Measurements from ENCODE around the gene LMAN1L. TPM values are rescaled to one million over a fixed set of nuclear protein-coding genes. Genes with fewer than 3 reads are reported as not detected.
A peak's percentile ranks its signal among the peaks of the same experiment; 100 is the strongest.

LMAN1L gene
- not detected for total RNA-seq
- long read RNA-seq, result 0 reads

DNA sequence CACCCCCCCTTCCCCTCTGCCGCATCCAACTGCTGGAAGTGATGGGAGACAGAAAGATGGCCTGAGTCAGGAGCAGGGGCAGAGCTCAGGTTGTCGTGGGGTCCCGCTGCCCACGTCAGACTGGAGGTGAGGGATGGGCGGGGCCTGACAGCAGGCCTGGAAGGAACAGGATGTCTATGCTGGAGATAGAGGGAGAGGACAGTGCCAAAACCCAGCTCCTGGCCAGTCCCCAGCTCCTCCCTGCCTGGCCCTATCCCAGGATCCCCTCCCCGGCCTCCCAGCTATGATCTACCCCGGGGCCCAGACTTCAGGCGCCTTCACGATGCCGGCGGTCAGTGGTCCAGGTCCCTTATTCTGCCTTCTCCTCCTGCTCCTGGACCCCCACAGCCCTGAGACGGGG, at the start of gene LMAN1L:
TSS of gene LMAN1L (plus strand) at position 303 of the 400 bp plus-strand sequence. CDS start at position 323, 20 bp downstream.
- H3K36me3 ChIP-seq, result no peaks in the 10 kb centered on the region
- H3K4me3 ChIP-seq, result no peak within 1 kb of the TSS
- peaks cover 0 to 15% (median 0%) of the 10 kb centered on the region in 4 donors for H3K4me1 ChIP-seq
- no peak within 1 kb of the TSS for H3K27ac ChIP-seq
- ATAC-seq (no peak), DNase-seq (peak in 1 of 3 donors; percentile 12)
- no peaks in the 10 kb centered on the region for H3K9me3 ChIP-seq
- no peaks in the 10 kb centered on the region for H3K27me3 ChIP-seq
- intact Hi-C loops (cut with DNase I), result no loop called here
- TF ChIP-seq POLR2A (IDR thresholded peaks at IDR 0.05), result no peak
- TF ChIP-seq, protein P1, sequence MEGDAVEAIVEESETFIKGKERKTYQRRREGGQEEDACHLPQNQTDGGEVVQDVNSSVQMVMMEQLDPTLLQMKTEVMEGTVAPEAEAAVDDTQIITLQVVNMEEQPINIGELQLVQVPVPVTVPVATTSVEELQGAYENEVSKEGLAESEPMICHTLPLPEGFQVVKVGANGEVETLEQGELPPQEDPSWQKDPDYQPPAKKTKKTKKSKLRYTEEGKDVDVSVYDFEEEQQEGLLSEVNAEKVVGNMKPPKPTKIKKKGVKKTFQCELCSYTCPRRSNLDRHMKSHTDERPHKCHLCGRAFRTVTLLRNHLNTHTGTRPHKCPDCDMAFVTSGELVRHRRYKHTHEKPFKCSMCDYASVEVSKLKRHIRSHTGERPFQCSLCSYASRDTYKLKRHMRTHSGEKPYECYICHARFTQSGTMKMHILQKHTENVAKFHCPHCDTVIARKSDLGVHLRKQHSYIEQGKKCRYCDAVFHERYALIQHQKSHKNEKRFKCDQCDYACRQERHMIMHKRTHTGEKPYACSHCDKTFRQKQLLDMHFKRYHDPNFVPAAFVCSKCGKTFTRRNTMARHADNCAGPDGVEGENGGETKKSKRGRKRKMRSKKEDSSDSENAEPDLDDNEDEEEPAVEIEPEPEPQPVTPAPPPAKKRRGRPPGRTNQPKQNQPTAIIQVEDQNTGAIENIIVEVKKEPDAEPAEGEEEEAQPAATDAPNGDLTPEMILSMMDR (IDR thresholded peaks at IDR 0.05), result no peak
- 43% methylated on average over 1 of the region's 12 CpGs for WGBS (ENCODE audit: insufficient coverage, low coverage, low lambda C conversion rate, missing lambda C conversion rate)

GRCh38 chr15:74763416-74763815, 49.2 kb upstream of the LMAN1L start:
- Histone ChIP-seq H3K36me3 (no peaks in the 10 kb centered on the region), H3K4me3 (no peak overlapping the region), H3K27ac (no peak overlapping the region), H3K9me3 (no peaks in the 10 kb centered on the region), H3K27me3 (no peaks in the 10 kb centered on the region), H3K4me1 (peaks cover 0 to 13% (median 4%) of the 10 kb centered on the region in 4 donors)
- peak in 3 of 4 donors; percentile 18 to 43 (median 19) for ATAC-seq
- no peak for TF ChIP-seq POLR2A (IDR thresholded peaks at IDR 0.05)
- TF ChIP-seq, protein P1 (IDR thresholded peaks at IDR 0.05), result no peak
- 40% methylated on average over 1 of the region's 15 CpGs for WGBS (ENCODE audit: insufficient coverage, low coverage, low lambda C conversion rate, missing lambda C conversion rate)
- no peak for DNase-seq
- intact Hi-C loops (cut with DNase I), result no loop called here

- no peak overlapping the region for H3K27ac ChIP-seq
- no peaks in the 10 kb centered on the region for H3K27me3 ChIP-seq
- peaks cover 0 to 4% (median 0%) of the 10 kb centered on the region in 4 donors for H3K4me1 ChIP-seq
- TF ChIP-seq POLR2A (IDR thresholded peaks at IDR 0.05), result no peak
- TF ChIP-seq, protein P1 (IDR thresholded peaks at IDR 0.05), result no peak
- no peak overlapping the region for H3K4me3 ChIP-seq
- ATAC-seq (no peak), DNase-seq (no peak)
- WGBS (ENCODE audit: insufficient coverage, low coverage, low lambda C conversion rate, missing lambda C conversion rate), result 80% methylated on average over 13 of the region's 14 CpGs
- intact Hi-C loops (cut with DNase I), result loop anchor here (2.0 to 5.0 kb wide), 2 partner anchors 133 to 135 kb away; no protein-coding TSS in a partner anchor
- H3K9me3 ChIP-seq, result no peaks in the 10 kb centered on the region
- H3K36me3 ChIP-seq, result no peaks in the 10 kb centered on the region
Observed at GRCh38 chr15:74767167-74768098, 45.2 kb upstream of the LMAN1L start.

- Histone ChIP-seq H3K36me3 (no peaks in the 10 kb centered on the region), H3K4me3 (no peak overlapping the region), H3K27ac (no peak overlapping the region), H3K4me1 (peaks cover 0 to 4% (median 0%) of the 10 kb centered on the region in 4 donors), H3K27me3 (no peaks in the 10 kb centered on the region), H3K9me3 (no peaks in the 10 kb centered on the region)
- TF ChIP-seq, protein P1 (IDR thresholded peaks at IDR 0.05), result no peak
- TF ChIP-seq POLR2A (IDR thresholded peaks at IDR 0.05), result no peak
- 9% methylated on average over 10 of the region's 15 CpGs for WGBS (ENCODE audit: insufficient coverage, low coverage, low lambda C conversion rate, missing lambda C conversion rate)
- intact Hi-C loops (cut with DNase I), result loop anchor here (2.0 to 5.0 kb wide), 2 partner anchors 133 to 136 kb away; no protein-coding TSS in a partner anchor
- ATAC-seq, result no peak
- DNase-seq, result peak in 1 of 3 donors; percentile 42
Observed at GRCh38 chr15:74768099-74768770, 44.4 kb upstream of the LMAN1L start.
